Epidermal melanocyte (primary cell): ENCODE data around the gene RNF208.

ENCODE experiments used
- DNase-seq: peaks from one replicate; pipeline ENCODE4 v3.0.0; 2011; ENCODE audit warnings: low spot score; ENCODE audit not compliant: insufficient read length

RNF208 gene

DNA sequence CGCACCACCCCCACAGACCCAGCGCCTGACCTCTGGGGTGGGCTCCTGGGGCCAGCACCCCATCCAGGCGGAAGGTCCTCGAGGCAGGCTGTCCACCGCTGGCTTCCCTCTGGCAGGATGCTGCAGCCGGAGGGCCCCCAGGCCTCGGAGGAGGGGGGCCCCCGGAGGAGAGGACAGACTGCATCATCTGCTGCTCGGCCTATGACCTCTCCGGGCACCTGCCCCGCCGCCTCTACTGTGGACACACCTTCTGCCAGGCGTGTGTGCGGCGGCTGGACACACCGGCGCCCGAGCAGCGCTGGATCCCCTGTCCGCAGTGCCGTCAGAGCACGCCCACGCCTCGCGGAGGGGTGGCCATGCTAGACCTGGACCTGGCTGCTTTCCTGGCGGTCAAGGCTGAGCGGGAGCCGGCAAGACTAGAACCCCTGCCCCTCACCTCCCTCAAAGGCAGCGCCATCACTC is 6.5 kb upstream of the RNF208 start:
- no peak for DNase-seq

DNA sequence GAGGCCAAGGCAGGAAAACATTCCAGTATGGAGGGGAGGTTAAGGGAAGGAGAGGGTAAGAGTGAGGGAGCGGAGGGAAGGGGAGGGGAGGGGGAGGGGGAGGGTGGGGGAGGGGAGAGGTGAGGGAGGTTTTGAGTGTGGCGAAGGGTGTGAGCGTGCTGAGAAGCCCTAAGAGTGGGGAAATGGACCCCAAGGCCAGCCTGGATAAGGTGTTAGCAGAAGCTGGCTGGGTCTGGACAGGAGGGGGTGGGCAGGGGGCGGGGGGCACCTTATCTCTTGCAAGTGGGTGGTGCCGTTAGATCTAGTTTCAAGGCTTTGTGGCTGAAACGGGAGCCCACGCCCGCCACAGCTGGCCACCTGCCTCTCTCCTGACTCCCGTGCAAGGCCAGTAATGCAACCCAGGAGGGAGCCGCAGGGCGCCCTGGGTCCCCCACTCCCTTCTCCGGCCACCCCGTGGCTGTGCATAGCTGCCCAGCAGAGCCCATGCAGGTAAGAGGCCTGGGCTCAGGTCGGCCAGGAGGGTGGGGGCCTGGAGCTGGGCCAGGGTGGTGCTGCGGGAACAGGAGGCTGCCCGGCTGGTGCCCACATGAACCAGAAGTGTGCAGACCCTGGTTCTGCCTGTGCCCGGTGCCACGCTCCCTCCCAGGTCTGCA is 5.9 kb upstream of the RNF208 start:
- no peak for DNase-seq

DNA sequence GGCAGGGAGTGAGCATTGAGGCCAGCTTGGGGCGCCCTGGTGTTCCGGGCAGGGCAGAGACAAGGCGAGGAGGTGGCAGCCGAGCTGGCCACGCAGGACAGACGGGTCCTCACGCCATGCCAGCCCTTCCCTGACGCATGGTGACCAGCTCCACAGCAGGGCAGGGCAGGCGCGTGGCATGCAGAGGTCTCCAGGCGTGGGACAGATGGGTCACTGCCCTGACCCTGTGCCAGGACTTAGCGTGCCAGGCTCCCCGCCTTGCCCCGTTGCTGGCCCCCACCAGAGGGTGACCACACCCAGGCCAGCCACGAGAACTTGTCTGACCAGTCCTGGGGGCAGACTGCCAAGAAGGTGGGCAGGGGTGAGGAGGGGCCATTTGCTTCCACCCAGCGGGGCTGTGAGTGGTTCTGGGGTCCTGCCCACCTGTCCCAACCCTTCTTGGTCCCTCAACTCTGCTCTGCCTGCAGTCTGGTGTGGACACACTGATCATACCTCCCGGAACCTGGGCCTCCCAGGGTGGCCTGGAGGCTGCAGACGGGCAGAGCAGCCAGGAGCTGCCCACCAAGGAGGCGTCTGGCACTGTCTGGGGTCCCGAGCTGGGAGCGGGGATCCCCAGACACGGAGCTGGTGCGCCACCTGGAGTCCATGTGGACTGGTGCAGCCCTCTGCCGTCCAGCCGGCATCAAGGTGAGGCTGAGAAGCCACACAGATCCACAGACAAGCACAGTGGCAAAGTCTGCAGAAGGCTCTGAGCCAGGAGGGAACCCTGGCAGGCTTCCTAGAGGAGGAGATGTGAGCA is 5.2 kb upstream of the RNF208 start, which contains the start of gene RNF224:
RNF224 (plus strand) TSS at position 449 of the 799 bp plus-strand sequence. CDS start 834 bp downstream, outside the sequence.
- DNase-seq, result peak; percentile 91

DNA sequence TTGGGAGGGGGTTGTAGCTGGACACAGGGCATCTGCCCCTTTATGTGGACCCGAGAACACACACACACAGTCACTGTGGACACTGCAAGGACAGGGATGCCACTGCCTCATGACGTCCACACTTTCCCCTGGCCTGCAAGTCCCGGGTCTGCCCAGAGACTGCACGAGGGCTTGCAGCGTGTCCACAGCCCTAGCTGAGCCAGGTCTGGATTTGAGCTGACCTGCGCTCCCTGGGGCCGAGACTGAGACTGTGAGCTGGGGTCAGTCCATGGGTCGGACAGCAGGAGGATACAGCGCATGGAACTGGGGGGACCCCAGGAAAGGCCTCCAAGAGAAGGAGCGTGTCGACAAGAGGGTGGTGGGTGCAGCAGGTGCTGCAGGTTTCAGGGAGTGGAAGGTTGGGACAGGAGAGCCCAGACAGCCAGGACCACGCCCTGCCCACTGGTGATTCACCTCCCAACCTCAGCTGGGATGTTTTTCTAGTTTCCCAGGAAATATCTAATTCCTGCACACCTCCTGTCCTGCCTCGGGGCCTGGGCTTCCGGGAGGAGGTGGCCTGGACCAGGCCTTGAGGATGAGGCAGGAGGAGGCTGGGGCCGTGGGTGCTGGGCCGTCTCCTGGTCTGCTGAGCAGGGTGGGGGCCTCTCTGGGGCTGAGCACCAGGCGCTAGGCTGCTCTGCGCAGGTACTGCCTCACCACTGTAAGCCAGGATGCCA is 4.5 kb upstream of the RNF208 start:
- DNase-seq, result no peak

DNA sequence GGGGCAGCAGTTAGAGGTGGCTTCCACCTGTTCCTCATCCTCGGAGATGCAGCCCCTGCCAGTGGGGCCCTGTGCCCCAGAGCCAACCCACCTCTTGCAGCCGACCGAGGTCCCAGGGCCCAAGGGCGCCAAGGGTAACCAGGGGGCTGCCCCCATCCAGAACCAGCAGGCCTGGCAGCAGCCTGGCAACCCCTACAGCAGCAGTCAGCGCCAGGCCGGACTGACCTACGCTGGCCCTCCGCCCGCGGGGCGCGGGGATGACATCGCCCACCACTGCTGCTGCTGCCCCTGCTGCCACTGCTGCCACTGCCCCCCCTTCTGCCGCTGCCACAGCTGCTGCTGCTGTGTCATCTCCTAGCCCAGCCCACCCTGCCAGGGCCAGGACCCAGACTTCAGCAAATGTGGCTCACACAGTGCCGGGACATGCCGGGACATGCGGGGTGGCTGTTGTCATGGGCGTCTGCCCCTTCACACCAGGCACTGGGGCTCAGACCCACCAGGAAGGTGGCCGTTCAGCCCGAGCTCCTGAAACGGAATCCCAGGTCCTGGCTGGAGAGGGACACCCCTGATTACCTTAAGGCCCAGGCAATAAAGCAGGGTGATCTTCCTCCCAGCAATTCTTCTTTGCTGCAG is 3.8 kb upstream of the RNF208 start:
- no peak for DNase-seq

DNA sequence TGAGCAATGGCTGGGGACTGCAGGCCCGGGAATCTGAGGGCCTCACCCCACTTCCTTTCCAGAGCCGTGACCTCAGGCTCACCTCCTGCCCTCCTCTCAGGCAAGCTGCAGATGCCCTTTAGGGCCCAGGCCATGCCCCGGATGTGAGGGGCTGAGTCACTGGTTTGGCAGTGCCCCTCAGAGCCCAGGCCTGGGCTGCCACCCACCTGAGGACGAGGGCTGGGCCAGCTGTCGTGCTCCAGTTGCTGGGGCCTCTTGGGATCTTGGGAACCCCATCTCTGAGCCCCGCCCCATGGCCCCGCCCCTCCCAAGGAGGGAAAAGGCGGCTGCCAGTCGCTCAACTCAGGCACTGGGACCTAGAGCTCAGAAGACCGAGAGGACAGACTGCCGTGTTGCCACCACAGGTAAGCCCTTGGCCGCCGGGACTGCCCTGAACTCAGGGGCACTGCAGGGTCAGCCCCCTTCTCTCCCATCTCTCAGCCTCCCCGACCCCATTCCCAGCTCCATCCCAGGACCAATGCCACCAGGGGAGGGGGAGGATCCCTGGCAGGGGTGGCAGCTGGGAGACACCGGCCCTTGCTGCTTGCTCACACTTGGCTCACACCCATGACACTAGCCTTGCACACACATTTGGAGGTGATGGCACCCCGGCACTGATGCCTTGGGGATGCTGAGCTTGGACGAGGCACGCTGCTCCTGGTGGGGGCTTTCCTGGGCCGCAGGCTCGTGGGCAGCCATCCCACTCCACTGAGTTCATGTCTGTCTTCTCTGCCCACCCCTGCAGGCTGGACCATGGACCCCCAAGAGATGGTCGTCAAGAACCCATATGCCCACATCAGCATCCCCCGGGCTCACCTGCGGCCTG is 3.0 kb upstream of the RNF208 start, which contains the start of gene CYSRT1:
CYSRT1 (plus strand) TSS at position 345 of the 865 bp plus-strand sequence; CDS start at position 793, 448 bp downstream.
- no peak for DNase-seq

DNA sequence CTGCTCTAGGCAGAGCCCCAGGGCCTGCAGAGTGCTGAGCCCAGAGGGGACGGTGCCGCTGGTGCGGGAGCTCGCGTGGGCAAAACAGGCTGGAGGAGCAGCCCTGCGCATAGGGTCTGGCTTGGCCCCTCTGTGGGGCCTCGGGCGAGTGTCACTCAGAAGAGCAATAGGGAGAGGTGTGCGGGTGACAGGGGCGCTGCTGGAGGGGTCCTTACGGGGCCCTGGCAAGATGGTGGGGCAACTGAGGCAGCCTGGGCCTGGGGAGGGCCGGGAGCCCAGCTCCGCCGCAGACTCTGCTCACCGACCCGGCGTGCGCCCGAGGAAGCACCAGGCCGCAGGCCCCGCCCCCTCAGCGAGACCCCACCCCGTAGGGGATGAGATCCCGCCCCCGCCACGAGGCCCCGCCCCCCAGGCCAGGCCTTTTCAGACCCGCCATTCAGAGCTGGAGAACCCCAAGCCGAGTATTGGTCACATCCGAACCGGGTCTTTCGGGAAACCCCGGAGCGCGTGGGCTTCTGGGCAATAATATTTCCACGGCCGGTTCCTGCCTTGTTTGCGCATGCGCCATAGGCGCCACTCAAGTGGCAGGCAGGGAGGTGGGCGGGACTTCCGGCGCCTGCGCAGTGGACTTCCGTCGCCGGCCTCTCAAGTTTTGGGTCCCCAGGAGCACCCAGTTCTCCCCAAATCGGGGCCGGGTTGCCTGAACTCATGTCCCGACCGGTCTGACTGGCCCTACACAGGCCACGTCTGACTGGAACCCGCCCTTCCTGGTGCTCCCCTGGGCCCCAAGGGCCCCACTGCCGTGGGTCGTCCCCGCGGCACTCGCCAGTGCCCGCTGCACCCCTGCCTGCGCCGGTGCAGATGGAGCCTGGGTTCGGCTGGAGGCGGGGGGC is 1.3 kb upstream of the RNF208 start:
- DNase-seq, result peak; percentile 100

DNA sequence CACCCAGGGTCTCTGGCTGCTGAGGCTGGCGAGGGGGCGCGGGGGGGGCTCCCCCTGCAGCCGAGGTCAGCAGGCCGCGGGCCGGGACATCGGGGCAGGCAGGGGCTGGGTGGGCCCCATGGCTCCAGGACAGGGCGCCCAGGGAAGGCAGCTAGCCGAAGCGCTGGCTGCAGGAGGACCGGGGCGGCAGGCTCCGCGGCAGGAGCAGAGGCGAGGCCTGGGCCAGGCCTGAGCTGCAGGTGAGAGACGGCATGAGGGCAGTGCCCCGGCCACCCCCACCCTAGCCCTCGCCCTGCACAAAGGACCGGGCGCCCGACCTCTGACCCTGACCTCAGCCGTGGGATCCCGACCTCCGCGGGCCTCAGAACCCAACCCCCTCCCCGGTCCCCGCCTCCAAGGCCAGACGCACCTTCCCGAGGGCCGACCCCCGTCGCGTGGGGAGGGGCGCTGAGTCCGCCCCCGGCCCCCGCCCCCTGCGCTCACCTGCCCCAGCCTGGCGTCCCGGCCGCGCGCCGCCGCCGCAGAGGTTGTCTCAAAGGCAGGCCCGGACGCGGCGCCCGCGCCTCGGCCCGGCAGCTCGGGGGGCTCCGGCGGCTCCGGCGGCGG is 431 bp downstream of the RNF208 start:
- no peak for DNase-seq

DNA sequence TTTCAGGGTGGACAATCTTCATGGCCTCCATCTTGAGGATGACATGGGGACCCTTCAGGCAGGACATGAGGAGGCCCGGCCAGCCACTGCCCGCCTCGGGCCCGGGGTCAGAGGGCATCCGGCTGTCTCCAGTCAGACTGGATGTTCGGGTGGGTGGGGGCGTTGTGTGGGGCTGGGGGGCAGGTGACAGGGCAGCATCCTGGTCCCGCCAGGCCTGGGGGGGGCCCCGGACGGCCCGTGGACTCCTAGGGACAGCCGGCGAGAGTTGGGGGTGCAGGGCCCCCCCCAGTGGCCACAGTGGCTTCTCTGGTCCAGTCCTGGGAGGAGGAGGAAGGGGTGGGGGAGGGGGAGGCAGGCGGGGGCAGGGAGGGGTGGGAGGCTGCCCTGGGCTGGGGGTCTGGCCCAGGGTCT is 940 bp downstream of the RNF208 start:
- DNase-seq, result no peak

DNA sequence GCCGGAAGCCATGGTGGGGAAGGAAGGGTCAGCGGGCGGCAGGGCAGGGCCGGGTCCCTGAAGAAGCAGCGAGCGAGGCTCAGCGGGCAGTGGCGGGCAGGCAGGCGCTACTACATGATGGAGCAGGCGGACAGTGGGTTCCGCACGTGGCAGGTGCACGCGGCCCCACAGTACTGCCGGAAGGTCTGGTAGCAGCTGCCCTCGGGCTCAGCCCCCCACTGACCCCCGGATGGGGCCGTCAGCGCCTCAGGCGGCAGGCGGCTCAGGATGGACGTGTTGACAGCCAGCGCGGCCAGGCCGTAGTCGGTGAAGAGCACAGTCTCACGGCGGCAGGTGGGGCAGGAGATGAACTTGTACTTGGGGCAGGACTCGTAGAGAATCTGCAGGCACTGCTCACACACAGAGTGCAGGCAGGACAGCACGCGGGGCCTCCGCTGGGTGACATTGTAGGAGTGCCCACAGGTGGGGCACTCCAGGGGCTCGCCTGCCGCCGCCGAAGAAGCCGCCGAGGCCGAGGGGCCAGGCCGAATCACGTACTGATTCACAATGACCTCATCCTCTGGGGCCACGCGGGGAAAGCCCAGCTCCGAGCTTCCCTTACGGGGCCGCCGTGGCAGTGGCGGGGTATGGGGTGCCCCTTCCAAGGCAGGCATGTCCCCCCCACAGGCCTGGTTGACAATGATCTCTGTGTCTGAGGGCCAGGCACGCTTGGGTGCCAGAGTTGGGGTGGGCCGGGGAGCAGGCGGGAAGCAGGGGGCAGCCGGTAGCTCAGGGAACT is 1.5 kb downstream of the RNF208 start:
- DNase-seq, result no peak

DNA sequence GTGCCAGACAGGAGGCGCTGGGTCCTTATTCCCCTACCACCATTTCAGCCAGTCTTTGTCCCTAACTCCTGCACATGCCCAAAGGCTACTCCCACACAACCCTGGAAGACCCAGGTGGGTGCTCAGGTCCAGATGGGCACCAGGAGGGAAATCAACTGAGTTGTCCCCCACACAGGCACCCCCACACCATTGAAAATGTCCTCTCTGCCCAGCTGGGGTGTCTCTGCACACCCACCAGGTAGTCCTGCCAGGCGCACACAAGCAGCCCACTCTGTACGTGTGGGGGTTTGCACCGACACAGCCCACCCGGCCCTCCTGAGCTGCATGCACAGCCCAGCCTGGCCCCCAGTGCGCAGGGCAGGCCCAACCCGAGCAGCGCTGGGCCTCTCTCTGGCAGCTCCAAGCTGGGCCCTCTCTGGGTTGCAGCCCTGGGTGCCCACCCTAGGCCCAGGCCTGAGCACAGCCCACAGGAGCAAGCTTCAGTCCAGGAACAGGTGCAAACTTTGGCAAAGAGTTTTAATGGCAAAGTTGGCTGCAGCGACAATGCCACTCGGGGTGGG is 2.2 kb downstream of the RNF208 start:
- DNase-seq, result no peak

DNA sequence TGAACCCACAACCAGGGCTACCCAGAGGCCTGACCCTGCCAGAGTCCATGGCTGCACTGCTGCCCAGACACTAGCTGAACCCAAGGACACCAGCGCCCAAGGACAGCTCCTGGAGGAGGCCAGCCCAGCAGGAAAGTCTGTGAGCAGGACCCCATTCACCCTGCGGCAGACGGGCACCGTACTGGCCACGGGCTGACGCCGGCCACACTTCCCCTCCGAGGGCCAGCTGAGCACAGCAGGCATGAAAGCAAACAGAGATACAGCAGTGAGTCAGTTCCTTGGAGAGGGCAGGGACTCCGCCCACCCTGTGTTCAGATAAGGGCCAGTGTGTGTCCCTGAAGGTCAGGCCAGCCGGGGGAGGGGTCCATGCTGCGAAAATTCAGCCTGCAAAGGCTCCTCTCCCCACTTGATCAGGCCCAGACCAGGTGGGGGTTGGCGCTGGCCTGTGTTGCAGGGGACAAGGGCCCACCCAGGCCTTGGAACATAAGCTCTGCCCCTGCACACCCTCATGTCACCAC is 3.2 kb downstream of the RNF208 start:
- DNase-seq, result no peak

DNA sequence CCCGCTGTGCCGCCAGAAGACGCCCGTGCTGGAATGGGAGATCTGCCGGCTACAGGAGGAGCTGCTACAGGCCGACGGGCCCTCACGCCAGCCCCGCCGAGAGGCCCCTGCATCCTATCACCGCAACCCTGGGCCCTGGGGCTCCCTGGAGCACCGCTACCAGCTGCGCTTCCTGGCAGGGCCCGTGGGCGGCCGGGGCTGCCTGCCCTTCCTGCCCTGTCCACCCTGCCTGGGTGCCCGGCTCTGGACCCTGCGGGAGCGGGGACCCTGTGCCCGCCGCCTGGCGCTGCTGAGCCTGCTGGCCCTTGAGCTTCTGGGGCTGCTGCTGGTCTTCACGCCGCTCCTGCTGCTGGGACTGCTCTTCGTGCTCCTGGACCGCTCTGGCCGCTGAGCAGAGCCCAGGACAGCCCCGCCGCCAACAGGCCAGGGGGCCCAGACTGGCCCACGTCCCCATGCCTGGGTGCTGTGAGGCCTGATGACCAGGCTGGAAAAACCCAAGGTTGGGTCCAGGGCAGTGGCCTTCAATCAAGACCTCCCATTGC is 3.8 kb downstream of the RNF208 start:
- DNase-seq, result no peak

DNA sequence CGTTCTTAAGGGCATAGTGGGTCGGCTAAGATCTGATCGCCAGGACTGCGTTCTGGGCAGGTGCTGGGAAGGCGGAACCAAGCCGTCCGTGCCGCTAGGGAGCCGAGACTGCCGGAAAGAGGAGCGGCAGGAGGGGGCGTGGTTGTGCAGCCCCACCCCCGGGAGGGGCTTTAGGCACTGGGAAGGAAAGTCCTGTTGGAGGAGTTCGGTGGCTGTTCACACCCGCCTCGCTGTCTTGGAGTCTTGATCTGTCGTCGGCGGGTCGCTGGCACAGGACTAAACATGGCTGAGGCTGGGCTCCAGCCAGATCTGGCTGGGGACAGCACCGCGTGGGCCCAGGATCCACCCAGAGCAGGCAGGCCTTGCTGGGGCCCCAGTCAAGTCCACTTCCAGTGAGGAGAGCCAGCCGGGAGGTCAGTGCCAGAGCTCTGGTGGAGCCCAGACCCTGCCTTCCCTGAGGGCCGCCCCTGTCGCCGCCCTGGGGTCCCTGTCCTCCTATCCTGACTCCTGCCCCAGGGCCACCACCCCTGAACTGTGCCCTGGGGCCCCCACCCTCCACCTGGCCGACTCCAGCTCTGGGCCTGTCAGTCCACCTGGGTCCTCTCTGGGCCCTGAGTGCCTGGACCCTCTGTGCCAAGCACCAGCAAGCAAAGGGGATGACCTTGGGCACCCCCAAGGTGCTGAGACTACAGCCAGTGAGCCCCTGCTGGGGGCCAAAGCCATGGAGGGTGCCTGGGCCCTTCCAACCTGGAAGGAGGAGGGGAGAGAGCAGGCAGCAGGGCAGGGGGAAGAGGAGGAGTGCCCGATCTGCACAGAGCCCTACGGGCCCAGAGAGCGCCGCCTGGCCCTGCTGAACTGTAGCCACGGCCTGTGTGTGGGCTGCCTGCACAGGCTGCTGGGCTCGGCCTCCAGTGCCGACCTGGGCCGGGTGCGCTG is 4.5 kb downstream of the RNF208 start:
- peak; percentile 61 for DNase-seq

DNA sequence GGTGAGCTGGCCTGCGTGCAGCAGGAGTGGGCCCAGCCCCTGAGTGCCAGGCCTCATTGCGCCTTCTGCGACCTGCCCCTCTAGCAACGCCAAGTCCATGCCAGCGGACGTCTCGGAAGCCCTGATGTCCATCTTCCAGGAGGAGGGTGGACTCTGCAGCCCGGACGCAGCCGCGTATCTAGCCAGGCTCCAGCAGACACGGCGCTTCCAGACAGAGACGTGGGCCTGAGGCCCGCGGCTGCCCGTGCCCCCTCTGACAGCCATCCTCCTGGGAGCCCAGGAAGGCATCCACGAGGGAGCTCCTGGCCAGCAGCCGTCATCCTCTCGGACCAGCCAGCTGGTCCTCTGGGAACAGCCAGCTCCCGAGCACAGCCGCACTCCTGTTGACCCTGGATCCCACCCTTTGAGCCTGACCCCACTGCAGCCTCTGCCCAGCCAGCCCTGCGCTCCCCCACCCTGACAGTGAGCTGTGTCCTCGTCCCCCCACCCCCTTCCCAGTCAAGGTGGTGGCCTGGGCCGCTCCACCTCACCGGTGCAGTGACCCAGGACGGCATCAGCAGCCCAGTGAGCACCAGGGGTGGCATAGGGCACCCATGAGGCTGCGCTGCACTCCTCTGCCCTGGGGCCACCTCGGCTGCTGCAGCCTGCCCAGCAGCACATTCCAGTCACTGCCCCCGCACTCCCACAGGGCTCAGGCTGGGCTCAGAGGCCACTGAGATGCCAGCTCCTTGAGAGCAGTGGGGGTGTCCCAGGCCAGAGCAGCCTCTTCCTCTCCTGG is 5.7 kb downstream of the RNF208 start:
- DNase-seq, result no peak
